Measurements from ENCODE around the gene GAP43.

DNA sequence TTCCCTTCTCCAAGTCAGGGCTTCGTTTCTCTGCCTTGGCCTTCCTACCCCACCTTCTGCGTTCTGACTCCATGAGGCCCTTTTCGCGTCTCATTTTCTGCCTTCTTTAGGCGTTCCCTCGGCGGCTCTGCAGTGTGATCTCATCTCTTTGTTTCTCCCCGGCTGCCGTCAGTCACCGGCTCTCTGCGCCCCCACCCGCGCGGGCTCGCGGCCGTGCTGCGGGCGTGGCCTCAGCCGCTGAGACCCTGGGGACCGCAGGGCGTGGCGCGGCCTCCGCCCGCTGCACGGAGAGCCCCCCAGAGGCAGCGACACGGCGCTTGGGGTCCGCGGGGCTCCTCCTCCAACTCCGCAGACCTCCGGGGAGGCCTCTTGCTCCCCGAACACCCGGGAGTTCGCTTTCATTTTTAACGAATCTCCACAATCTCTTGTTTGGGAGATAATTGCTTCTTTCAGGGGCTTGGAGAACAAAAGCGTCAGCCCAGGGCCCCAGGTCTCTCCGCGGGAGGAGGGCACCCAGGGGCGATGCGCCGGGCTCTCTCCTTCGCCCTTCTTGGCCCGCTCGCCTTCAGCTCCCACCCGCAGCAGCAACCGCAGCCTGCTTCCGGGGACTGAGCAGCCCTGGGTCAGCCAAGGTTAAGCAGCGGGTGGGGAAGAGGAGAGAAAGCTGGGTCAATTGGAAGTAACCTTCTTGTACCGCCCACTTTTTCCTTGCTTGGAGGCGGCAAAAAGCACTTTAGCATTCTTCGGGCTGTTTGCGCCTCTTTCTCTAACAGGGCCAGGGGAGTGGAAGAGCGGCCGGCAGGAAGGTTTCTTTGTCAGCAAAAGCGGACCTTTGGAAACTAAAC, 35.2 kb downstream of the GAP43 start:
- TF ChIP-seq, protein P1, sequence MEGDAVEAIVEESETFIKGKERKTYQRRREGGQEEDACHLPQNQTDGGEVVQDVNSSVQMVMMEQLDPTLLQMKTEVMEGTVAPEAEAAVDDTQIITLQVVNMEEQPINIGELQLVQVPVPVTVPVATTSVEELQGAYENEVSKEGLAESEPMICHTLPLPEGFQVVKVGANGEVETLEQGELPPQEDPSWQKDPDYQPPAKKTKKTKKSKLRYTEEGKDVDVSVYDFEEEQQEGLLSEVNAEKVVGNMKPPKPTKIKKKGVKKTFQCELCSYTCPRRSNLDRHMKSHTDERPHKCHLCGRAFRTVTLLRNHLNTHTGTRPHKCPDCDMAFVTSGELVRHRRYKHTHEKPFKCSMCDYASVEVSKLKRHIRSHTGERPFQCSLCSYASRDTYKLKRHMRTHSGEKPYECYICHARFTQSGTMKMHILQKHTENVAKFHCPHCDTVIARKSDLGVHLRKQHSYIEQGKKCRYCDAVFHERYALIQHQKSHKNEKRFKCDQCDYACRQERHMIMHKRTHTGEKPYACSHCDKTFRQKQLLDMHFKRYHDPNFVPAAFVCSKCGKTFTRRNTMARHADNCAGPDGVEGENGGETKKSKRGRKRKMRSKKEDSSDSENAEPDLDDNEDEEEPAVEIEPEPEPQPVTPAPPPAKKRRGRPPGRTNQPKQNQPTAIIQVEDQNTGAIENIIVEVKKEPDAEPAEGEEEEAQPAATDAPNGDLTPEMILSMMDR (IDR thresholded peaks at IDR 0.05) = no peak
- TF ChIP-seq POLR2A (IDR thresholded peaks at IDR 0.05) = no peak

All from vagina (tissue), 2 donors.